GM13977 (cell line): Measurements from ENCODE around the gene KCNH1.

ENCODE experiments used
- DNase-seq: peaks from one replicate; pipeline ENCODE4 v3.0.0; 2012; ENCODE audit warnings: low spot score
- CTCF ChIP-seq: IDR thresholded peaks from 2 replicates; pipeline ENCODE4 v1.5.1; 2012; ENCODE audit warnings: mild to moderate bottlenecking, control low read depth; ENCODE audit not compliant: insufficient read depth; ENCODE audit errors: extremely low read depth, missing control alignments
- in situ Hi-C: fragments of 300-500 bp; cut with MboI; formaldehyde crosslinking; loops from one replicate; pipeline ENCODE4 v1.12.0; 2022; ENCODE audit warnings: low sequenced_read_pairs, low pct_unique_long_range_greater_than_20kb, mixed read lengths, inconsistent platforms; ENCODE audit not compliant: unreplicated experiment

Gene KCNH1

DNA sequence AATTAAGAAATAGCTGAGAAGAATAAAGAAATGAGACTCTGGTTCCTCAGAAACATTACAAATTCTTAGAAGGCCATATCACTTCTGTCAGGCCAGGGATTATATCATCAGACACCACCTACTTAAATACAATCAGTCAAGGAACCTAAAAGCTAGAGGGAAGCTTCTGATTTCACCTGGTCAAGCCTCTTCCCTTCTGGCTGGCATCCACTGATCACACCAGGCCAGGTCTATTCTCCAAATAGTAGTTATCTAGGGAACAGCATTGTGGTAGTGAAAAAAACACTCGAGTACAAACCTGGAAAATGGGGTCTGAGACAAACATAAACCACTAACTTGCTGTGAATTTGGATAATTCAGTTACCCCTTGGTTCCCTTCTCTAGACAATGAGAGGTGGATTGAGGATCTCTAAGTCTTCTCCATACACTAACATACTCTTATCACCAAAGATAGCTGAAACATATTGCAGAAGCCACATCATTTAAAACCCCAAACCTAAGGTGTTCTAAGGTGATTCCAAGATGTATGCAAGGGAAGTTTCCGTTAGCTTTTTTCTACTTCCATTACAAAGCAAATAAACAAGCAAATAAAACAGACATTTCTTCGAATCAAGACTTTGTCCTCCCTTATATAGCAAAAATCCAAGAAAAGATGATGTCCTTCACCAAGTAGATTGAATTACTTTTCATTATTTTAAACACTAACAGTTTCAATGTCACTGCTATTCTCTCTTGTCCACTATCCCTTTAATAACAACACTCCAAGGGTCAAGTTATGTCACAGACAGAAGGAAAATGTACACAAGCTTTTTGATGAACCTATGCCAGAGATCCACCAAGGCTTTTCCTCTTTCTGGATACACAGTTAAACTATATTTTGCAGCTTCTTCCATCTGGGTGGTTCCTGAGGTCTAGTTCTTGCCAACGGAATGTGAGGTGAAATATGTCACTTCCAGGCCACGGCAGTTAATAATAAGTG lies 212.9 kb downstream of the KCNH1 start:
- in situ Hi-C loops: no loop called here
- DNase-seq: no peak
- no peak for TF ChIP-seq CTCF

GRCh38 chr1:210920258-210920657 lies 213.7 kb downstream of the KCNH1 start:
- DNase-seq: no peak
- in situ Hi-C loops: no loop called here
- TF ChIP-seq CTCF: no peak

DNA sequence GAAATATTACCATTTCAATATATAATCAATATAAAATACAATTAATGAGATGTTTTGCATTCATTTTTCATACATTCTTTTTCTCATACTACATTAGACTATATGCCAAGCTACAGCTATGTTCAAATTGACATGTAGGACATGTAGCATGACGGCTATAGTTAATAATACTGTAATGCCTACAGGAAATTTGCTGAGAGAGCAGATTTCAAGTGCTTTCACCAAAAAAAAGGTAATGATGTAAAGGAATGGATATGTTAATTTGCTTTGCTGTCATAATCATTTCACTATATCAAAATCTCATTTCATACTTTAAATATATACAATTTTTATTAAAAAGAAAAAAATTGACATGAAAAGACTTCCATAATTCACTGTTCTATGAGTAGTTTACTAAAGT lies 215.1 kb downstream of the KCNH1 start:
- TF ChIP-seq CTCF: no peak
- in situ Hi-C loops: no loop called here
- no peak for DNase-seq

DNA sequence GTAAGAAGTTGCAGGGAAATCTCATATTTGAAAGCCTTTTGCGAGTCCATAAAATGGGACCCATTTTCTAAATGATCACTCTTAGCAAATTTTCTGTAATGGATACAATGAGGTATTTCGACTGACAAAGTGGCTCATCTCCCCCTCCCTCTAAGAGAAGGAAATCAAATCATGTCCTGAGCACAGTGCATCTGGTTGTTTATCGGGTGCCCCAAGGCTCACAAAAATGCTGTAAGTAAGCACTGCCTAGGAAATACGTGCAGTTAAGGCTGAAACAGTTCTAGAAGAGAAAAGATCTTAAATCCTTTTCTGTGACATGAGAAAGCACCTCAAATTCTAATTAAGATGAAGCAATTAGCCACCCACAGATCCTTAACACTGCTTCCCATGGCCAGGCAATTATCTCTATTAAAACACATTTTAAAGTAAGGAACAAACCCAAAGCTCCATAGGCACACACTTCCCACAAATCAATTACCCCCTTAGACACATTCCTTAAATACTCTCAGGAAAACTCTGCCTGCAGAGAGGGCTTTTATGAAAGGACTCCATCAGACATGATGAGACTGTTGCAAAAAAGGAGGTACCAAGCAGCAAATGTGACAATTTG lies 216.3 kb downstream of the KCNH1 start:
- no peak for TF ChIP-seq CTCF
- no peak for DNase-seq
- in situ Hi-C loops: no loop called here

- no peak for DNase-seq
- in situ Hi-C loops: no loop called here
- no peak for TF ChIP-seq CTCF
These were observed 217.4 kb downstream of the KCNH1 start for GRCh38 chr1:210916548-210916947.

DNA sequence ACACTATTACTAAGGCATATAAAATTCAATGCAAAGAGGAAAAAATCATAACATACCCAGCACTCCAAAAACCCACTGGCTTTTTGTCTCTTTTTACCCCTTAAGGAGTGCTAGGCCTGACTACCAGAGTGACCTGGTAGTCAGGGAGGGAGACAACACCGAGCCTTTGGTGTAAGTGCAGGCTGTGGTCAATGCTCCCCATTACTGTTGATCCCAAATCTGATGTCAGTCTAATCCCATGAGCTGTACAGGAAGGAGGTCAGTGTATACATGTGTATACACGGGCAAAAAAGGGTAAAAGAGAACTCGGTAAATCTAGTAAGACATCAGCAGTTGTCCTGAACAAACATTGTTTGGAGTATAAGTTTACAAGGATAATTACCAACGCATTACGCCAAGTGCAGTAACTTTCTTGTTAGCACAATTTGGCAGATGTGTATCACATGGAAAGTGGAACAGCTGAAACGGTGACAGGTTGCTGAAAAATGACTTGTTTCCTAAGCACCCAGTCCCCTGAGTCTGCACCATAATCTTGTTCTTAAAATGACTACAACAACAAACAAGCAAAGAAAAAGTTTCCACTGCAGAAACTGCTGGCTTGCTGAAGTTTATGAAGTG lies 217.9 kb downstream of the KCNH1 start:
- no peak for DNase-seq
- no peak for TF ChIP-seq CTCF
- in situ Hi-C loops: no loop called here
